ENCODE results near the gene GPRIN1.
"Not testable (repeated sequence)": the region's sequence is repeated elsewhere in the genome, so short reads cannot be mapped to it uniquely, and the experiment has no call there.

The GPRIN1 gene

DNA sequence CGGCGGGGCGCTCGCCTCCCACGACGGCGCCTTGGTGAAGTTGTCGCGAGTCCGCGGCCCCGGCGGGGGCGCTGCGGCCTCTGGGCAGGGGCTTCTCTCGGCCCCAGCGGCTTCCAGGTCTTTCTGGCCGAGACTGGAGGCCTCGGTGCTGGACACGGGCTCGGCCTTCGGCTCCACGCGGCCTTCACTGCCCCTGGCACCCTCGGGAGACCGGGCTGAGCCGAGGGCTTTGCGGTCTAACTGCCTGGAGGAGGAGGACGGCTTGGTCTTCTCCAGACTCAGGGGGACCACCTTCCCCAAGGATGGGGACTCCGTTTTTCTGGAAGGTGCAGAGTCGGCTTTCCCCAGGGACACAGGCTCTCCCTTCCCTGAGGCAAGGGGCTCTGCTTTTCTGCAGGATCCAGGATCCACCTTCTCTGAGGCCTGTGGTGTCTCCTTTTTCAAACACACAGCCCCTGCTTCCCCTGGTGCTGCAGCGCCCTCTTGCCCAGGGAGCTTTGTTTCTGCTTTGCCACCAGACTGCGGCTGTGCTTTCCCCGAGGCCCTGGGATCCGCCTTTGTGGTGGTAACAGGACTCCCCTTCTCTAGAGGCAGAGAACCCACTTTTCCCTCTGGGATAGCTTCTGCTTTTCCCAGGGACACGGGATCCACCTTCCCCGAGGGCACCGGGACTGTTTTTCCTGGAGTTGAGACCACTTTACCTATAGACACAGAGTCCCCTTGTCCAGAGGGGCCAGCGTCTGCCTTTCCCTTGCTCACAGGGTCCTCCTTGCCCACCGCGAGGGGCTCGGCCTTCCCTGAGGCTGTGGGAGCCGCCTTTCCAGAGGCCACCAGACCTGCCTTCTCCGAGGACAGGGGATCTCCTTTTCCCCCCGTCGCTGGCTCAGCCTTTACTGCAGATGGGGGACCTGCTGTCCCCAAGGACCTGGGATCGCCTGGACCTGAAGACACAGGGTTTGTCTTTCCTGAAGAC lies 12.3 kb downstream of the GPRIN1 start:
- no peak for DNase-seq (ENCODE audit: low read depth in 2 of 2)

DNA sequence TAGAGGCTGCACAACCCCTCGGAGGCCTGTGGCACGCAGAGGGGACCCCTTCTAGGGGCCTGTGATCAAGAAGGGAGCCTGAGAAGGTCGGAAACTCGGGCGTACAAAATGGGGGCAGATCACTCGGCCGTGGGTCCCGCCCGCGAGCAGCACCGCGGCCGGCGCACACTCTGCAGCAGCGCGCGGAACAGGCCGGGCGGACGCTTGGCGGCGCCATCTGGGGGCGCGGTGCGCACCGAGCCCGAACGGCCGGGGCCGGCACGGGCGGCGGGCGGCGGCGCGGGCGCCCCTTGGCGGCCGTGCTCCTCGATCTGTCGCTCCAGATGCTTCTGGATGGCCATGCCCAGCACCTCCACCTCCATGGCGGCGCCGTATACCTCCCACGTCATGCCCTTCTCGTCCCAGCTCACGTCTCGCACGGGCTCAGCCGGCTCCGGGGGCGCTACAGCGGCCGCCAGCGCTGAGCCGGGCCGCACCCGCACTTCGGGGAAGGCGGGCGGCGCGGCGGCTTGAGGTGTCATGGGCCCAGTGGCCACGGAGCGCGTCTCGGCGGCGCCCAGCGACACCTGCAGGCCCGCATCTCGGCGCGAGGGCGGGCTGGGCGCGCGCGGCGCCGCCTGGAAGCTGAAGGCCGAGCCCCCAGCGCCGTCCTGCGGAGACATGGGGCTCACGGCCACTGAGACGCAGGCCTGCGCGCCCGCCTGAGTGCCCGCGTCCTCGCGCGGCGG lies 13.1 kb downstream of the GPRIN1 start:
- DNase-seq (ENCODE audit: low read depth in 2 of 2) = peak; percentile 45 to 47

DNA sequence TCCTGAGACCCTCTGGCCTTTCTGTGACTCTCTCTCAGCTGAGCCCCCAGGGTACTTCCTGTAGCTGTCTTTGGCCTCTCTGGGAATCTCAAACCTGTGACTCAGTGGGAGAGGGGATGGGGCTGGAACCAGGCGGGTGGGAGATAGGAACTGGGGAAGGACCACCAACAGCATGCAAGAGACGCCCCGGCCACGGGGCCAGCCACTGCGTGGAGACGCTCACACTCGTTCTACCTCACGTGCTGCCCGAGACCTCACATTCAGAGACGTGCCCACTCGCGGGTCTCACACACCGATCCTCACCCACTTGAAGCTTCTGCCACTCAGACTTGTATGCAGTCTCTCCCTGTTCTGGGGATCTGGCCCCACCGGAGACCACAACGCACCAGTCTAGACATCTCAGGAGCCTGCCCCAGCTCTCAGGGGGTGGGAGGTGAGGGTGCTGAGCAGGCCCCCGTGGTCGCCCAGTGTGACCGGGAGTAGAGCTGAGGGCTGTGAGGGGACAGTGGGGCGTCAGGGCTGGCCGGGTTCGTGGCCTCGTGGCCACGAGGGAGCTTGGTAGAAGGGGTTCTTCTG lies 13.8 kb downstream of the GPRIN1 start:
- no peak for DNase-seq (ENCODE audit: low read depth in 2 of 2)

DNA sequence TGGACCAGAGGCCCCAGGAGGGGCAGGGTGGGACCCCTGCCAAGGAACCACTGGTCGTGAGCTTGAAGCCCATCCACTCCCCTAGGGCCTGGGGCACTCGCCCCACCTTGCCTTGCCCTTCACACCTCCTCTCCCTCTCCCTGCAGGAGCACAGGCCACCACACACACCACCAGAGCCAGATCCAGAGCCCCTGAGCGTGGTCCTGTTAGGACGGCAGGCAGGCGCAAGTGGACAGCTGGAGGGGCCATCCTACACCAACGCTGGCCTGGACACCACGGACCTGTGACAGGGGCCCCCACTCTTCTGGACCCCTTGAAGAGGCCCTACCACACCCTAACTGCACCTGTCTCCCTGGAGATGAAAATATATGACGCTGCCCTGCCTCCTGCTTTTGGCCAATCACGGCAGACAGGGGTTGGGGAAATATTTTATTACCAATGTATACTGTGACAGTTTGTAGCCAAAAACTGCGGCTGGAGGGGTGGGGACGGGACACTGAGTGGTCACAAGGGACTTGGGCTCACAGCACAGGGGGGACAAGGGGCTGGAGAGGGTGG lies 14.5 kb downstream of the GPRIN1 start:
- DNase-seq (ENCODE audit: low read depth in 2 of 2) = no peak

DNA sequence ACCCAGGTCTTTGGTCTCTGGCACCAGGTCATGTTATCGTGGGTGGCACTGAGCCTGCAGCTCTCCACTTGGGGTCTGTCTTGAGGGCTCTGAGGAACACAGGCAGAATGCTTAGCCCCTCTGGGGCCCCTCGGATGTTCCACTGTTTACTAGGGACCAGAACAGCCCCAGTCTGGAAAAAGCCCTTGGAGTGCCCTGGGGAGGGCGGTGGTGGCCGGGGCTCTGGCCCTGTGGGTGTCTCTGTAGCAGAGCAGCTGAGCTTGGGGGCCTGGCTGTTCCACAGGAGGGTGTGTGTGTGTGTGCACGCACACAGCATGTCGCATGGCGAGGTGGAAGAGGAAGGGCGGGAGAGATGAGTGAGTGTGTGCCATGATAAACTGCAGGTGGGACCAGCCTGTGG lies 15.4 kb downstream of the GPRIN1 start:
- DNase-seq (ENCODE audit: low read depth in 2 of 2) = no peak

DNA sequence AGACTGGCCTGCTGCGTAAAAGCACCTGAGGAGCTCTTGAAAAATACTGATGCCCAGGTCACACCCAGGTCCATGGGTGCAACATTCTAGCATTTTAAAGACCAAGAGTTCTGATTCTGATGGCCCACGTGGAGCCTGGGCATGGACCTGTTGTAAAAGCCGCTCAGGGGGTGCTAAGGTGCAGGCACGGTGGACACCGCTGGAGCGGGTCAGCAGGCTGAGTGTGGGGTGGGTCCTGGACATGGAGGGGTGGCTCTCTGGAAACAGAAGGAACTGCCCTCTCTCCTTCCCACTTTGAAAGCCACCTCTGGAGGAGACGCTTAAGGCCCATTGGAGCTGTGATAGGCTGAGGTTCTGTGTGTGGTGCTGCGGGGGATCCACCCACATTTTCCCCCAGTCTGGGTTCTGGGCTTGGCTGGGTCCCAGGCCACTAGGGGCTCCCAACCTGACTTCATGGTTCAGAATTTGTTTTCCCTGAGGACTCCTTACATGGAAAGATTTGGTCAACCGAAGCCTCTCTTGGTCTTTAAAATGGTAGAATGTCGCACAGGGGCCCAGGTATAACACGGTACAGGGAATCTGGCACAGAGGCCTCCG lies 16.6 kb downstream of the GPRIN1 start:
- no peak for DNase-seq (ENCODE audit: low read depth in 2 of 2)

DNA sequence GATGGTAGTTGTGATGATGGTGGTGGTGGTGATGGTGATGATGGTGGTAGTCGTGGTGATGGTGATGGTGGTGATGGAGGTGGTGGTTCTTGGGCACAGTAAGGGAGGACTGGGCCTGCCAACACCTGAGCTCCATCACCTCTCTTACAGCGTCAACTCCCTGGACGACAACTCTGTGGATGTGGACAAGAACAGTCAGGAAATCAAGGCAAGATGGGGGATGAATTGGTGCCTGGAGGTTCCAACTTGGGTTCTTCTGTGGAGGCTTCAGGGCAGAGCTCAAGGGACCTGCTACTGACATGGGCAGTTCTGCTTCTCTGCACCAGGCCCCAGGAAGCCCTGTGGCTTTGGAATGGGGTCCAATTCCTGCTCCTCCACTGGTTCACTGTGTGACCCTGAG lies 17.4 kb downstream of the GPRIN1 start:
- no peak for DNase-seq (ENCODE audit: low read depth in 2 of 2)

DNA sequence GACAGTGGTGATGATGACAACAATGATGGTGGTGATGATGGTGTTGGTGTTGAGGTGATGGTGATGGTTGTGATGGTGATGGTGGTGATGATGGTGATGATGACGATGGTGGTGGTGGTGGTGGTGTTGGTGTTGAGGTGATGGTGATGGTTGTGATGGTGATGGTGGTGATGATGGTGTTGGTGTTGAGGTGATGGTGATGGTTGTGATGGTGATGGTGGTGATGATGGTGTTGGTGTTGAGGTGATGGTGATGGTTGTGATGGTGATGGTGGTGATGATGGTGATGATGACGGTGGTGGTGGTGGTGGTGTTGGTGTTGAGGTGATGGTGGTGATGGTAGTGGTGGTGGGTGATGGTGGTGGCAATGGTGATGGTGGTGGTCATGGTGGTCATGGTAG lies 18.3 kb downstream of the GPRIN1 start:
- DNase-seq (ENCODE audit: low read depth in 2 of 2) = not testable (repeated sequence)

DNA sequence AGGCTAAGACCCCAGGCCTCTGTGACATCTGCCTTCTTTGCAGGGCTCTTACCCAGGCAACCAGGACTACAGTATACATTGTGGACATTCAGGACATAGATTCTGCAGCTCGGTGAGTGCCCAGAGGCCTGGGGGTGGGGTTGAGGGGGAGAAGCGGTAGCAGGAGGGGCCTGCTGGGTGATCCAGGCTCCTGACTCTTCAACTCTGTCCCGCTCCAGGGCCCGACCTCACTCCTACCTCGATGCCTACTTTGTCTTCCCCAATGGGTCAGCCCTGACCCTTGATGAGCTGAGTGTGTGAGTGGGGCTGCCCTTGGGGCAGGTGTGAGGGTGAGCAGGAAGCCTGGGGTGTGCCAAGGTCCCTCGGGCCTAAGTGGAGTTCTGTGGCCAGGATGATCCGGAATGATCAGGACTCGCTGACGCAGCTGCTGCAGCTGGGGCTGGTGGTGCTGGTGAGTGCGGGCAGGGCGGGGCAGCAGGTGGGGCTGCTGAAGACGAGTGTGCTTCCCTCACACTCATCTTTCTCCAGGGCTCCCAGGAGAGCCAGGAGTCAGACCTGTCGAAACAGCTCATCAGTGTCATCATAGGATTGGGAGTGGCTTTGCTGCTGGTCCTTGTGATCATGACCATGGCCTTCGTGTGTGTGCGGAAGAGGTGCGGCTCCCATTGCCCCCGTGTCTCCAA lies 19.8 kb downstream of the GPRIN1 start:
- no peak for DNase-seq (ENCODE audit: low read depth in 2 of 2)

DNA sequence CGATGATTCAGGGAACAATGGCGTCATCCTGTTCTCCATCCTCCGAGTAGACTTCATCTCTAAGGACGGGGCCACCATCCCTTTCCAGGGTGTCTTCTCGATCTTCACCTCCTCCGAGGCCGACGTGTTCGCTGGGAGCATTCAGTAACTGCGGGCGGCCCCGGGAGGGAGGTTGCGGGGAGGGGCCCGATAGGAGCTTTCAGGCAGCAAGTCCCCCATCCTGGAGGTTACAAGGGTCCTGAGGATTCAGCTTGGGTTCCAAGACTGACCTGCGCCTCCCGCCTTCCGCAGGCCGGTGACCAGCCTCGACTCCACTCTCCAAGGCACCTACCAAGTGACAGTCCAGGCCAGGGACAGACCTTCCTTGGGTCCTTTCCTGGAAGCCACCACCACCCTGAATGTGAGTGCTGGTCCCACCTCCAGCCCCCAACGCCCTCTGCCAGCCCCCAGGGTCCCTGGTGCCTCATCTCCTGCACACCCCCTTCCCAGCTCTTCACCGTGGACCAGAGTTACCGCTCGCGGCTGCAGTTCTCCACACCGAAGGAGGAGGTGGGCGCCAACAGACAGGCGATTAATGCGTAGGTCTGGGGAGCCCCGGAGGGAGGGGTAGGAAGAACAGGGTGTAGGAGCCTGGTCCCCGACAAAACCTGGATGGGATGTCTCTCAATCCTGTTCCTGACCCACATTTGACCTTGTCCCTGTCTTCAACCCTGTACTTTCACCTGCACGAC lies 20.8 kb downstream of the GPRIN1 start:
- no peak for DNase-seq (ENCODE audit: low read depth in 2 of 2)

DNA sequence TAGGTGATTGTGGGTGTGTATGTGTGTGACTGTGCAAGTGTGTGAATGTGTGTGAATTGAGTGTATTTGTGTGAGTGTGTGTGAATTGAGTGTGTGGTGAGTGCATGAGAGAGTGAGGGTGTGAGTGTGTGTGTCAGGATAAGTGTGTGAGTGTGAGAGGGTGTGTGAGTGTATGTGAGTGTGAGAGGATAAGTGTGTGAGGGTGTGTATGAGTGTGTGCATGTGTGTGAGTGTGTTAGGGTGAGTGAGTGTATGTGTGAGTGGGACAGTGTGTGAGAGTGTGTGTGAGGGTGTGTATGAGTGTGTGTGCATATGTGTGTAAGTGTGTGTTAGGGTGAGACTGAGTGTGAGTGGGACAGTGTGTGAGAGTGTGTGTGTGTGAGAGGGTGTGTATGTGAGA lies 21.7 kb downstream of the GPRIN1 start:
- DNase-seq (ENCODE audit: low read depth in 2 of 2) = no peak

DNA sequence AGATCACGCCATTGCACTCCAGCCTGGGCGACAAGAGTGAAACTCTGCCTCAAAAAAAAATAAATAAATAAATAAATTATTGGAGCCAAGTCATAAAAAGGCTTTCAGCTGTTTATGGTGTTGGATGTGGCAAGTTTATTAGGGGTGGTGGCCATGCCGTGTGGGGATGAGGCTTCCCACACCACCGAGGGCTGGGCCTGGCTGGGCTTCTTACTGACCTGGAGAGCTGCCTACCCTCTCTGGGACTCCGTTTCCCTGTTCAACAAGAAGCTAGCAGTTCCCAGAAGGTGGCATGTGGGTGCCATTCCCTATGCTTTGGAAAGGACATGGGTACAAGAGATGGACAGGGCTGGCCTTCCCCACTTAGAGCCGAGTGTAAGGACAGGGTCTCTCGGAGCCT lies 22.6 kb downstream of the GPRIN1 start:
- DNase-seq (ENCODE audit: low read depth in 2 of 2) = no peak

DNA sequence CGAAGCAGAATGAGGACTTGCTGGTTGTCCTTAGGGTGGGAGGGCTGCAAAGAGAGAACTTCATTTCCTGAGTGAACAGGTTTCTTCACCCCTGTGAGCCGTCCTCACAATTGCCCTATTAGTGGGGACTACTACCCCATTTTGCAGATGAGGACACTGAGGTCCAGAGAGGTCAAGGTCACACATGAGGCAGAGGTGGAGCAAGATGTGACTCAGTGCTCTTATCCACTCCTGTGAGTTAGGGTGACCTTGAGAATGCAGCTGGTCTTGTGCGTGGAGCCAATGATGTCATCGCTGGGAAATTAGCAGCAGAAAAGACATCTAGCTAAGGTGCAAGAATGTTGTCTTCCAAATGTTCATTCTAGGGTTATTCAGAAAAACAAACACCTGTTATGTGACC lies 26.9 kb downstream of the GPRIN1 start:
- DNase-seq (ENCODE audit: low read depth in 2 of 2) = no peak

DNA sequence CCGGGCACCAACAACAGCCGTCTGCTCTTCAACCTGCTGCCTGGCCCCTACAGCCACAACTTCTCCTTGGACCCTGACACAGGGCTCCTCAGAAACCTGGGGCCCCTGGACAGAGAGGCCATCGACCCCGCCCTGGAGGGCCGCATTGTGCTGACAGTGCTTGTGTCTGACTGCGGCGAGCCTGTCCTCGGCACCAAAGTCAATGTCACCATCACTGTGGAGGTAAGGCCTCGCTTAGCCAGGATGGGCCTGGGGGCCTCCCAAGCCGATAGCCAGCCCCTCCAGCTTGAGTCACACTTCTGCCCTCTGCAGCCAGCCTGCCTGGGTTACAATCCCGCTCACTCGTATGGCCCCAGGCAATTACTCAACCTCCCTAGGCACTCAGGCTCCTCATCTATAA lies 28.6 kb downstream of the GPRIN1 start:
- DNase-seq (ENCODE audit: low read depth in 2 of 2) = no peak

DNA sequence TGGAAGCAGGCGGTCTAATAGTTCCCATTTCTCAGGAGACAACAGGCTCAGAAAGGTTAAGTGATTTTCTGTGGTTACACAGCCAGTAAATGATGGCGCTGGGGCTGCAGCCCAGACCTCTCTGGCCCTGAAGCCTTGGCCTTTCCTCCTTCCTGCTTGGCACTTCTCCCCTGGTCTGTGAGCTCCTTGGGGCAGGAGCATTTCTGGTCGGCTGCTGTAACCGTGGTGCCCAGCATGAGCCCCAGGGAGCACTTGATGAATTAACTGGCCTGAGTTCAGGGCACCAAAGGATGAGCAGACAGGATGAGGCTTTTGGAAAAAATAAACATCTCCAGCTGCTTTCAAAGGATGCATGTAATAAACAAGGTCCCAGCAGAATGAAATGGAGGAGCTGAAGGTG lies 30.6 kb downstream of the GPRIN1 start:
- no peak for DNase-seq (ENCODE audit: low read depth in 2 of 2)

DNA sequence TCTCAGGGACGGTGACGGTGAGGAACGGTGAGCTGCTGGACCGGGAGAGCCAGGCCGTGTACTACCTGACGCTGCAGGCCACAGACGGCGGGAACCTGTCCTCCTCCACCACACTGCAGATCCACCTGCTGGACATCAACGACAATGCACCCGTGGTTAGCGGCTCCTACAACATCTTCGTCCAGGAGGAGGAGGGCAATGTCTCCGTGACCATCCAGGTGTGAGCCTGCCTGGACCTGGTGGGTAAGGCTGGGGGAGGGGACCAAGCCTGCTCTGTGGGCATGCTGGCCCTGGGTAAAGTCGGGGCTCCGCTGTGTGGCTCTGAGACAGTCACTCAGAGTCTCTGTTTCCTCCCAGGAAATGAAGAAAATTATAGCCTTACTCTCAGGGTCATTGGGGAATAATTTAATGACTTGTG lies 31.6 kb downstream of the GPRIN1 start:
- peak in 1 of 2 experiments; percentile 29 for DNase-seq (ENCODE audit: low read depth in 2 of 2)

DNA sequence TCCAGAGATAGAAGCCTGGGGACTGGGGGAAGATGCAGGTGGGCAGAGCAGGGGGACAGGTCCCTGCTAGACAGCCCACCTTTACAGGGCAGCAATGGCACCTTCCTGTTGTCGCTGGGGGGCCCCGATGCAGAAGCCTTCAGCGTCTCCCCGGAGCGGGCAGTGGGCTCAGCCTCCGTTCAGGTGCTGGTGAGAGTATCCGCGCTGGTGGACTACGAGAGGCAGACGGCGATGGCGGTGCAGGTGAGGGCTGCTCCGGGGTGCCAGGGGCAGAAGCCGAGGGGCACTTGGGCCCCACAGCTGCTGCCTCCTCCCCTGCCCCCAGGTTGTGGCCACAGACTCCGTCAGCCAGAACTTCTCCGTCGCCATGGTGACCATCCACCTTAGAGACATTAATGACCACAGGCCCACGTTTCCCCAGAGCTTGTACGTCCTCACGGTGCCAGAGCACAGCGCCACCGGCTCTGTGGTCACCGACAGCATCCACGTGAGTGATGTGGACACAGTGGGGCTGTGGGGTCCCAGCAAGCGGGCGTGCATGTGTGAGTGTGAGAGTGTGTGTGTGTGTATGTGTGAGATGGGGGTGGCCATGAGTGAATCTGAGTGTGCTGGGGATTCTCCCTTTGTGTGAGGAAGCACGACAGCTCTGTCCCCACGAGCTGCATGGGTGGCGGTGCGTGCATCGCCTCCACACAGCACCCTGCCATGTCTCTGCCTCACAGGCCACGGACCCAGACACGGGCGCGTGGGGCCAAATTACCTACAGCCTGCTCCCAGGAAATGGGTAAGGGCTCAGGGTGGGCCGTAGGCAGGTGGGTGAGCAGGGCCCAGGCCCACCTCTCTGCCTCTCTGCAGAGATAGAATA lies 32.4 kb downstream of the GPRIN1 start:
- no peak for DNase-seq (ENCODE audit: low read depth in 2 of 2)

DNA sequence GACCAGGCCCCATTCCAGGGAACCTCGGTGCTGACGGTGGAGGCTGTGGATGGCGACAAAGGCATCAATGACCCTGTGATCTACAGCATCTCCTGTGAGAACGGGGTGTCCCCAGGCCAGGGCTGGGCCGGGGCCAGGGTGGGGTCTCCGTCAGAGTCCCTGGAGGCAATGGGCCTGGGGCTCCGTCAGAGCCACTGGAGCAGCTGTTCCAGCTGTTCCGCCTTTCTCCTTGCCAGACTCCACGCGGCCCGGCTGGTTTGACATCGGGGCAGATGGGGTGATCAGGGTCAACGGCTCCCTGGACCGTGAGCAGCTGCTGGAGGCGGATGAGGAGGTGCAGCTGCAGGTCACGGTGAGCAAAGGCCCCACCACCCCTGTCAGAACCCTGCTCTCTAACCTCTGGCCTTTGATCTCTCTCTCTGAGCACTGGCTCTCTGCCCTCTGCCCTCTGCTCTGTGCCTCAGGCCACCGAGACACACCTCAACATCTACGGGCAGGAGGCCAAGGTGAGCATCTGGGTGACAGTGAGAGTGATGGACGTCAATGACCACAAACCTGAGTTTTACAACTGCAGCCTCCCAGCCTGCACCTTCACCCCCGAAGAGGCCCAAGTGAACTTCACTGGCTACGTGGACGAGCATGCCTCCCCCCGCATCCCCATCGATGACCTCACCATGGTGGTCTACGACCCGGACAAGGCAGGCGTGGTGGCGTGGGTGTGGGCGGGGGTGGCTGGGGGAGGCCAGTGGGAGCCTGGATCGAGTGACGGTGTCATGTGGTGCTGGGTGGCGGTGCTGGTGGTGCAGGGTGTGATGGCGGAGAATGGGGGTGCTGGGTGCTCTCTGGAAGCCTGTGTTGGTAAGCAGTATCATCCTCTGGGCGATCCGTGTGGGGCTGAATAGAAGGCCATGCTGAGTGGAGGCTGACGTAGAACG lies 34.2 kb downstream of the GPRIN1 start:
- no peak for DNase-seq (ENCODE audit: low read depth in 2 of 2)

DNA sequence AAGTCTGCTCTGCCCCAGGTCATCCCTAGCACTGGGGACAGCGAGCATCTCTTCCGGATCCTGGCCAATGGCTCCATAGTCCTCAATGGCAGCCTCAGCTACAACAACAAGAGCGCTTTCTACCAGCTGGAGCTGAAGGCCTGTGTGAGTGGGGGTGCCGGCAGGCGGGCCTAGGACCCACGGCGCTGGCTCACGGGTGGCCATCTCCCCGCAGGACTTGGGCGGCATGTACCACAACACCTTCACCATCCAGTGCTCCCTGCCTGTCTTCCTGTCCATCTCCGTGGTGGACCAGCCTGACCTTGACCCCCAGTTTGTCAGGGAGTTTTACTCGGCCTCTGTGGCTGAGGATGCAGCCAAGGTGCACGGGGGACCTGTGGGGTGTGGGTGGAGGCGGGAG lies 34.9 kb downstream of the GPRIN1 start:
- DNase-seq (ENCODE audit: low read depth in 2 of 2) = no peak

Data from stimulated activated CD4-positive, alpha-beta T cell treated with anti-CD3 and anti-CD28 coated beads, Interleukin-12 subunit alpha, Interleukin-12 subunit beta, amount 100 ng/mL, for 24 hours (primary cell).